Activated CD8-positive, alpha-beta memory T cell treated with anti-CD3 and anti-CD28 coated beads for 36 hours (primary cell): Measurements from ENCODE around the gene GTPBP2. TPM values are rescaled to one million over a fixed set of nuclear protein-coding genes. Genes with fewer than 3 reads are reported as not detected.

Source experiments
- CTCF ChIA-PET: fragments of 350-600 bp; sonication (Branson Sonifier 250); formaldehyde crosslinking; loops from one replicate; lab custom pipeline; 2021; ENCODE audit warnings: antibody characterized with exemption; lab: Charles Lee
- POLR2A ChIA-PET: fragments of 350-600 bp; sonication (Branson Sonifier 250); formaldehyde crosslinking; loops from one replicate; lab custom pipeline; 2021; ENCODE audit warnings: antibody characterized with exemption; lab: Charles Lee
- total RNA-seq, 2 experiments: library from RNA; stranded (reverse); gene quantifications; one replicate each; pipeline ENCODE4 v1.2.3, GENCODE V29; 2021

The GTPBP2 gene
- total RNA-seq, 2 experiments from 2014 or later: 47.9 to 48.6 TPM

GRCh38 chr6:43633002-43633401, 3.9 kb upstream of the GTPBP2 start:
- ChIA-PET CTCF (interaction anchor here (0.6 to 1.2 kb wide), 2 partner anchors 34 to 496 kb away, joined by 4 to 10 read pairs; no protein-coding TSS in a partner anchor), POLR2A (interaction anchor here (0.7 kb wide), 1 partner anchor 92 kb away, joined by 4 read pairs; no protein-coding TSS in a partner anchor)

GRCh38 chr6:43630980-43631619, 2.0 kb upstream of the GTPBP2 start:
- CTCF ChIA-PET: interaction anchor here (0.7 kb wide), 1 partner anchor 15 kb away, joined by 3 read pairs; no protein-coding TSS in a partner anchor
- POLR2A ChIA-PET: no interaction called here

- ChIA-PET CTCF (interaction anchor here (0.9 to 1.5 kb wide), 5 partner anchors 15 to 140 kb away, joined by 3 to 7 read pairs (median 4); partner anchors contain the start of genes LRRC73, RSPH9 and VEGFA), POLR2A (interaction anchor here (0.9 to 2.2 kb wide), 5 partner anchors 9 to 617 kb away, joined by 3 to 9 read pairs (median 8); partner anchors contain the start of genes HSP90AB1, POLH, RSPH9 and VEGFA)
These were observed 639 bp upstream of the GTPBP2 start for GRCh38 chr6:43629505-43630300.

GRCh38 chr6:43628393-43629103, 516 bp downstream of the GTPBP2 start:
- CTCF ChIA-PET: interaction anchor here (0.6 kb wide), 1 partner anchor 65 kb away, joined by 3 read pairs; no protein-coding TSS in a partner anchor
- POLR2A ChIA-PET: interaction anchor here (0.6 to 2.2 kb wide), 5 partner anchors 8 to 618 kb away, joined by 5 to 9 read pairs (median 8); partner anchors contain the start of genes HSP90AB1, POLH, RSPH9 and VEGFA

GRCh38 chr6:43627008-43627825, 1.8 kb downstream of the GTPBP2 start:
- CTCF ChIA-PET: interaction anchor here (1.6 kb wide), 1 partner anchor 143 kb away, joined by 5 read pairs; the partner anchor contains the start of gene VEGFA

GRCh38 chr6:43625393-43625992, 3.6 kb downstream of the GTPBP2 start:
- ChIA-PET CTCF (no interaction called here), POLR2A (interaction anchor here (0.7 kb wide), 1 partner anchor 8 kb away, joined by 3 read pairs; no protein-coding TSS in a partner anchor)

More at GRCh38 chr6:43627008-43627825, 1.8 kb downstream of the GTPBP2 start:
- POLR2A ChIA-PET: no interaction called here

GRCh38 chr6:43624786-43625288, 4.2 kb downstream of the GTPBP2 start:
- POLR2A ChIA-PET: no interaction called here
- CTCF ChIA-PET: interaction anchor here (0.6 kb wide), 1 partner anchor 22 kb away, joined by 3 read pairs; no protein-coding TSS in a partner anchor

GRCh38 chr6:43623880-43624785, 4.9 kb downstream of the GTPBP2 start:
- POLR2A ChIA-PET: no interaction called here
- CTCF ChIA-PET: interaction anchor here (0.6 to 1.2 kb wide), 2 partner anchors 15 to 21 kb away, joined by 3 to 4 read pairs; no protein-coding TSS in a partner anchor

GRCh38 chr6:43622541-43622940, 6.5 kb downstream of the GTPBP2 start:
- CTCF ChIA-PET: no interaction called here
- POLR2A ChIA-PET: interaction anchor here (0.6 kb wide), 1 partner anchor 375 kb away, joined by 3 read pairs; no protein-coding TSS in a partner anchor

GRCh38 chr6:43621836-43622180, 7.3 kb downstream of the GTPBP2 start:
- POLR2A ChIA-PET: interaction anchor here (0.6 kb wide), 1 partner anchor 375 kb away, joined by 3 read pairs; no protein-coding TSS in a partner anchor
- CTCF ChIA-PET: no interaction called here

- ChIA-PET CTCF (no interaction called here), POLR2A (interaction anchor here (0.8 kb wide), 1 partner anchor 8 kb away, joined by 3 read pairs; the partner anchor contains the start of gene GTPBP2)
These were observed 7.8 kb downstream of the GTPBP2 start for GRCh38 chr6:43621078-43621835.

- POLR2A ChIA-PET: interaction anchor here (0.7 to 1.0 kb wide), 3 partner anchors 25 to 87 kb away, joined by 3 to 6 read pairs (median 4); no protein-coding TSS in a partner anchor
- CTCF ChIA-PET: interaction anchor here (0.7 kb wide), 1 partner anchor 9 kb away, joined by 3 read pairs; no protein-coding TSS in a partner anchor
These were observed 12.2 kb downstream of the GTPBP2 start for GRCh38 chr6:43616725-43617472.

GRCh38 chr6:43614396-43614730, 14.7 kb downstream of the GTPBP2 start:
- ChIA-PET POLR2A (no interaction called here), CTCF (no interaction called here)

GRCh38 chr6:43613721-43614395, 15.2 kb downstream of the GTPBP2 start:
- ChIA-PET CTCF (no interaction called here), POLR2A (no interaction called here)
